Natural killer cell treated with Interleukin-12 subunit alpha and Interleukin-12 subunit beta and Interleukin-15 and Interleukin-18, amount 100 ng/mL, for 72 hours (primary cell): ENCODE data around the gene S100P. TPM values are rescaled to one million over a fixed set of nuclear protein-coding genes. Genes with fewer than 3 reads are reported as not detected.

Source experiments
- ATAC-seq, 2 donors: fragments of 150-1000 bp; cut with Tn5 transposase in 1 of 2; sonication (Bioruptor Pico), chemical (Tn5 transposase) in 1 of 2; 2 replicates each; pipeline ENCODE4 v1.10.0; 2021
- DNase-seq: peaks from one replicate; pipeline ENCODE4 v3.0.0; 2022; ENCODE audit warnings: low spot score
- H3K27ac Mint-ChIP-seq, 2 donors: 1 replicate in 1 of 2; 2 replicates in 1 of 2; pipeline ENCODE4 v1.8.0; 2022; ENCODE audit warnings: mixed read lengths in 2 of 2, mild to moderate bottlenecking in 1 of 2, moderate library complexity in 1 of 2
- H3K27me3 Mint-ChIP-seq, 2 donors: 1 replicate in 1 of 2; 2 replicates in 1 of 2; pipeline ENCODE4 v1.8.0; 2022; ENCODE audit warnings: mixed read lengths in 2 of 2
- H3K36me3 Mint-ChIP-seq: one replicate; pipeline ENCODE4 v1.8.0; 2022; ENCODE audit warnings: mixed read lengths
- H3K4me1 Mint-ChIP-seq, 2 donors: 1 replicate in 1 of 2; 2 replicates in 1 of 2; pipeline ENCODE4 v1.8.0; 2022; ENCODE audit warnings: low read depth in 2 of 2, mixed read lengths in 2 of 2, mild to moderate bottlenecking in 1 of 2
- H3K4me3 Mint-ChIP-seq: one replicate; pipeline ENCODE4 v1.8.0; 2022; ENCODE audit warnings: mixed read lengths
- H3K9me3 Mint-ChIP-seq: 2 replicates; pipeline ENCODE4 v1.8.0; 2022; ENCODE audit warnings: mixed read lengths
- total RNA-seq, 2 donors: library from RNA; stranded (reverse); gene quantifications; one replicate each; pipeline ENCODE4 v1.2.3, GENCODE V29; 2022

The S100P gene
- total RNA-seq, 2 donors from 2014 or later = 4.5 to 5.1 TPM

DNA sequence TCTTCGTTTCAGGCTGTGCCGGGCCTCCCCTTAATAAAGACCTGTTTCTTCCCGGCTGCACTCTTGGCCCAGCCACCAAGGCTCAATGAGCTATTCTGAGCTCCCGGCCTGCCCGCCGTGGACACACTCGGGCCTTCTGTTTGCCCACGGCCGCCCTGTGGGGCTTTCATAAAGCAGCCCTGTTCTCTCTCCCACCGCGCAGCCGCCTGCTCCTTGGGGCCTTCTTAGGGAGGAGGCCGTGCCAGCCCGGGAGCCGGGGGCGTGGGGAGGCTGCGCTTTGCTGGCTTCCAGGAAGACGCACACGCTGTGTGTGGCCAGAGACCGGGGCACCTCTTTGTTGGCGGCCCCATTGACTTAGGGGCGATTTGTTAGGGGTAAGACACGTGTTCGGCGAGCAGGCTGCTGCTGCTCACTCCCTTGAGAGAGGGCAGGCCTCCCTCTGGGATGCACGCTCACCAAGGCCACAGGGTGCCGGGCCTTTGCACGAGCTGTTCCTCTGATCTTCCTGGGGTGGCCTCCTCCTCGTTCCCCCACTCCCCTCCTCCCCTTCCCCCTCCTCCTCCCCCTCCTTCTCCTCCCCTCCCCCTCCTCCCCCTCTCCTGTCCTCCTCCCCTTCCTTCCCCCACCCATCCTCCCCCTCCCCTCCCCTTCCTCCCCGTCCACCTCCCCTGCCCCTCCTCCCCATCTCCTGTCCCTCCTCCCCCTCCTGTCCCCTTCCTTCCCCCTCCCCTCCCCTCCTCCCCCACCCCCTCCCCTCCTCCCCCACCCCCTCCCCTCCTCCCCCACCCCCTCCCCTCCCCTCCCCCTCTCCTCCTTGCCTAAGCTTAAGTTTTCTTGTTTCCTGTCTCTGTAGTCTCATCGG lies 33.6 kb downstream of the S100P start:
- peaks cover 0 to 2% of the 10 kb centered on the region in 2 donors for H3K4me1 Mint-ChIP-seq
- H3K27ac Mint-ChIP-seq = no peak overlapping the region
- no peaks in the 10 kb centered on the region for H3K9me3 Mint-ChIP-seq
- H3K4me3 Mint-ChIP-seq = no peak overlapping the region
- no peaks in the 10 kb centered on the region for H3K27me3 Mint-ChIP-seq
- DNase-seq (no peak), ATAC-seq (no peak)
- no peaks in the 10 kb centered on the region for H3K36me3 Mint-ChIP-seq

DNA sequence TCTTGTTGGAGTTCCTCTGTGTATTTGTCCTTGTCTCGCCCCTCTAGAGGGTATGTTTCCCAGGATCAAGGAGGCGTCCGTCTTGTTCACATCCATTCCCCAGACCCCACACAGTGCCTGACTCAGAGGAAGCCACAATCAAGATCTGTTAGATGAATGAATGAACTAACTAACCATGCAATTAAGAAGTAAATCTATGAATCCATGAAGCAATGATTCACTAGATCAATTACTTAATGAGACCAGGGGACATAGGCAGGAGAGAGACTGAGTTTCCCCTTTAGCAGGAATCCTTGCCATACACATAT lies 34.2 kb downstream of the S100P start:
- H3K4me3 Mint-ChIP-seq = no peak overlapping the region
- peaks cover 0 to 2% of the 10 kb centered on the region in 2 donors for H3K4me1 Mint-ChIP-seq
- H3K36me3 Mint-ChIP-seq = no peaks in the 10 kb centered on the region
- no peaks in the 10 kb centered on the region for H3K9me3 Mint-ChIP-seq
- ATAC-seq = no peak
- no peaks in the 10 kb centered on the region for H3K27me3 Mint-ChIP-seq
- no peak for DNase-seq
- H3K27ac Mint-ChIP-seq = no peak overlapping the region

DNA sequence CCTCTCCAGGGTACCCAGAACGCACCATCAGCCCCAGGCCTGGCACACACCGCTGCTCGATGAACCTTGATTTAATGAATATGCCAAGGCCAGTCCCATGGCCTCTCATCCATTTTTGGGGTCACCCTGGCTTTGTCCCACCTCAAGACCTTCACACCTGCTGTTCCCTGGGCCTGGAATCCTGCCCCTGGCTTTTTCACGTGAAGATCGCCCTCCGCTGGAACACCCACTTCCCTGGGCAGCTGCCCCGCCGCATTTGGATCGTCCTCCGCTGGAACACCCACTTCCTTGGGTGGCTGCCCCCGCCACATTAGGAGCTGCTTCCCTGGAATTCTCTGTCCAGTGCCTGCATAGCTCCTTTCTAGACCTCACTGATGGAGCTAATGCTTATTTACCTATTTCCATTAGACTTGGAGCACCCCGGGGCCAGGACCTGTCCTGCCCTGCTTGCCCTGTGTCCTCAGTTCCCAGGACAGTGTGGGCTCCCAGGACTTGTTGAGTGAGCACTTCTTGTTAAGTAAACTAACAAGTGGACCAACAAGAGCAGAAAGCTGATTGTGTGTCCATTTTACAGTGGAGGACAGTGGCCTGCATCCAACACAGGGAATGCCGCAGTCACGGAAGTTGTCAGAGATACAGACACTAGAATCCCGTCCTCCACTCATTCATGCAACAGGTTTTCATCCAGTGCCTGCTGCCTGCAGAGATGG lies 34.8 kb downstream of the S100P start:
- Mint-ChIP-seq H3K36me3 (no peaks in the 10 kb centered on the region), H3K27me3 (no peaks in the 10 kb centered on the region), H3K4me1 (peaks cover 0 to 2% of the 10 kb centered on the region in 2 donors), H3K9me3 (no peaks in the 10 kb centered on the region), H3K4me3 (no peak overlapping the region), H3K27ac (no peak overlapping the region)
- ATAC-seq = no peak
- DNase-seq = no peak

DNA sequence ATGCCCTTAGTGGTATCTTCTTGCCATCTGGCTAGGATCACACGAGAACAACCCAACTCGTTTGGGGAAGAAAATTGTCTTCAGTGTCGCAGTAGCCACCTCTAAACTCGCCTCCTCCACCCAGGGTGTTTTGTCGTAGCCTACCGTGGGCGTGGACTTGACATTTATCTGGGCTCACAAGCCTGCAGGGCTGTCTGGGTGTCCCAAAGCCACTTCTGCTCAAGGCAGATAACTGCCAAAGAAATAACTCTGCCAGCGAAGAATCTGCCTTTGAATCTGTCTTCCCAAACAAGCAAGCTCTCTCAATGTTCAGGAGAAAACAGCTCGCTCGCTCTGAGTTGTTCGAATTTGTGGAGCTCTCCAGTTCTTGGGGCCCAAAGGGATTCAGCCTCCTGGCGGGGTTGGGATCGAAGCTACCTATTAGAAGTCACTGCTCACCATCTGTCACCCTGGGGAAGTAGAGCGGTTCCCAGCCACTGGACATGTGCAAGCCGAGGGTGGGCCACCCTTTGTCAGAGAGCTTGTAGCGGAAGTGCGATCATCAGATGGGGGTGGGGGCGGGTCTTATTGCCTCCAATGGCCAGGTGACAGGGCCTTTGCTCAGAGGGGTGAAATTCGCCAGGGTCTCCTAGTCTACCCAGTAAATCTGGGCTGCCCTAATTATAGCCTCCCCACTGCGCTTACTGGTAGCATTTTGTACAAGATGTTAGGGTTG lies 37.1 kb downstream of the S100P start:
- no peaks in the 10 kb centered on the region for H3K36me3 Mint-ChIP-seq
- DNase-seq (no peak), ATAC-seq (no peak)
- H3K9me3 Mint-ChIP-seq = no peaks in the 10 kb centered on the region
- H3K4me3 Mint-ChIP-seq = no peak overlapping the region
- peaks cover 0 to 2% of the 10 kb centered on the region in 2 donors for H3K4me1 Mint-ChIP-seq
- peaks cover 0 to 4% of the 10 kb centered on the region in 2 donors for H3K27me3 Mint-ChIP-seq
- no peak overlapping the region for H3K27ac Mint-ChIP-seq

DNA sequence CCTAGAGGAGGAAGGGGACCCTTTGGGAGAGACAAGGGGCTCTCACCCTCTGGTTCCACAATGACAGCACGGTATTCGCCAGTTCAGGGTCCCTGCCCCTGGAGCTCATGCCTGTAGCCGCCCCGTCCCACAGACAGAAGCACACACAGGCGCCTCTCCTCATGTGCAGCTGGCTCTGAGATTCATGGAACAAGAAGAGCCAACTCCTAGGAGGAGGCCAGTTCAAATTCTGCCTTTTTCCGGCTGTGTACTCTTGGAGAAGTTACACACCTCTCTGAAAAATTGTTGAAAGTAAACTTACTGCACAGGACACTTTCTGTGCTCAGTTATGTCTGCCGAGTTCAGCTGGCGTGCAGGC lies 37.6 kb downstream of the S100P start:
- DNase-seq (no peak), ATAC-seq (peak; percentile 6 to 12)
- H3K27me3 Mint-ChIP-seq = peaks cover 0 to 4% of the 10 kb centered on the region in 2 donors
- peaks cover 0 to 2% of the 10 kb centered on the region in 2 donors for H3K4me1 Mint-ChIP-seq
- H3K9me3 Mint-ChIP-seq = no peaks in the 10 kb centered on the region
- no peaks in the 10 kb centered on the region for H3K36me3 Mint-ChIP-seq
- H3K4me3 Mint-ChIP-seq = no peak overlapping the region
- no peak overlapping the region for H3K27ac Mint-ChIP-seq

DNA sequence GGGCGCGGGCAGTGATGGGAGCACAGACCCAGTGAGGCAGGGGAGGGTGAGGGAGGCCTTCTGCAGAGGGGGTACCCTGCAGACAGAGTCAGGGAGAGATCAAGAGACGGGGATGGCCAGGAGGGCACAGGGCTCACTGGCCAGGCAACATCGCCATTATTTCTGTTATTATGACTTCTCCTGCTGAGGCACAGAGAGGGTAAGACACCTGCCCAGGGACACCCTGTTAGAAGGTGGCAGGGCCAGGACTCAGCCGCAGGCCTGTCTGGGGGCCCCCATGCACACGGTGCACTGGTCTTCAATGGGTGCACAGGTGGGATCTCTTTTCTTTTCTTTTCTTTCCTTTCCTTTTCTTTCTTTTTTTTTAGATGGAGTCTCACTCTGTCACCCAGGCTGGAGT lies 38.1 kb downstream of the S100P start:
- Mint-ChIP-seq H3K36me3 (no peaks in the 10 kb centered on the region), H3K27ac (no peak overlapping the region), H3K4me1 (peaks cover 0 to 2% of the 10 kb centered on the region in 2 donors), H3K4me3 (no peak overlapping the region), H3K9me3 (no peaks in the 10 kb centered on the region), H3K27me3 (peaks cover 0 to 6% of the 10 kb centered on the region in 2 donors)
- no peak for DNase-seq
- peak in 1 of 2 donors; percentile 6 for ATAC-seq

DNA sequence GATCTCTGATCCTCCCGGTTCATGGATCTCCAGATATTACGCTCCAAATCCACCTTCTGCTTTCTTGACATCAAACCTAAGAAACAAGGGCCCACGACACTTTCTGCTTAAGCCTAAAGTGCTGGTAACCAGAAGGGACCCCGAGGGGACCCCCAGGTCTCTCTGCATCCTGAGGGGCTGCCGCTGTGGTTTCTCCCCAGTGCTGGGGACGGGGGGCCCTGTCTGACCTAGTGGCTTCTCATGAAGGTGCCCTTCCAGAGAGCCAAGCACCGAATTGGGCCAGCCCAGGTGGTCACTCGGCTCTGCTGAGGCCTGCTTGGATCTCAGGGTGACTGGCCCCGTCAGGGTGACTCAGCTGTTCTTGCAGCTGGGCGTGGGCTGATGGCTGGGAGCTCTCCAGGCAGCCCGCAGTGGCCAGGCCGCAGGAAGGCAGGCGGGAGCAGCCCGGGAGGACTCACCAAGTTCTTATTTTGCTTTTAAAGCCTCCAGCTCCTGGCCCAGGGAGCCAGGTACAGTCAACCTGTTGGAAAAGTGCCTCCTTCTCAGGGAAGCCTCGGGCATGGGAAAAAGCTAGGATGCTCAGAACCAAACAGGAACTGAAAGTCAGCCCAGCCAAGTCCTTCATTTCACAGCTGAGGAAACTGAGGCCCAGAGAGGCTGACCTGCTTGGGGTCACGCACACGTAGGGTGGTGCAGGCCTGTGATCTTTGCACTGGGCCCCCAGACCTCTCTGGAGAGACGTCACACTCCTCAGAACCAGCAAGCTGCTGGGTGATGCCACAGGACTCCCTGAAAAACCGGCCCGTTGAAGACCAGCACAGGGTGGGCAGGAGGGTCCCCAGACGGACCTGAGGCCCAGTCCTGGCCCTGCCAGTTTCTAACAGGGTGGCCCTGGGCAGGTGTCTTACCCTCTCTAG lies 39.0 kb downstream of the S100P start:
- peaks cover 0 to 2% of the 10 kb centered on the region in 2 donors for H3K4me1 Mint-ChIP-seq
- H3K27ac Mint-ChIP-seq = no peak overlapping the region
- no peaks in the 10 kb centered on the region for H3K36me3 Mint-ChIP-seq
- H3K9me3 Mint-ChIP-seq = no peaks in the 10 kb centered on the region
- ATAC-seq = peak in 1 of 2 donors; percentile 15
- H3K27me3 Mint-ChIP-seq = peaks cover 0 to 8% of the 10 kb centered on the region in 2 donors
- DNase-seq = no peak
- H3K4me3 Mint-ChIP-seq = no peak overlapping the region

DNA sequence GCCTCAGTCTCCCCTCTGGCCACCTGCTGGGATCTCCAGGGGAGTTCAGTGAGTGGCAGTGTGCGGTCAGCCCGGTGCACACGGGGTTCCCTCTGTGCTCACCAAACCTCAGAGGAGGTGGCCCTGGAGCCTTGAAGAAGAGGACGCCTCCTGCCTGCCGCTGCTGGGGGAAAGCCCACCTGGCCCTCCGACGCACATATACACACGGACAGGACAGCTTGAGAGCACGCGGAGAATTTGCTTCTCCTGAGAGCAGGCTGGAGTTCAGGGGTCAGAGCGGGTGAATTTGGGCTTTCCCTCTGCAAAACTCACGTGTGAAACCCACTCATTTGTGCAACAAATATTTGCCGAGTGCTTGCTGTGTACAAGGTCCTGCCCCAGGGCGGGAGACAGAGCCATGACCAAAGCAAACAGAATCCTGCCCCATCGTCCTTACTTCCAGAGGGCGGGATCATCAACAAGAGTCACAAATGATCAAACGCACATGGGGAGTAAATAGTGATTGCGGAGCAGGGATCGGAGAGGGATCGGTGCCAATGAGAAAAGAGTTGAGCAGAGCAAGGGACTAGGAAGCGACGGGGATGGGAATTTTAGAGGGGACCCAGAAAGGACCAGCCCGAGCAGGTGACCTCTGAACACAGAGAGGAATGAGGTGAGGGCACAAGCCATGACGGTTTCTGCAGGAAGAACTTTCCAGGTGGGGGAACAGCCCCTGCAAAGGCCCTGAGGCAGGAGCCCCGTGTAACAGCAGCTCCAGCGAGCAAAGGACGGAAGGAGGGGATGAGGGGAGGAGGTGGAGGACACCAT lies 39.9 kb downstream of the S100P start:
- H3K36me3 Mint-ChIP-seq = no peaks in the 10 kb centered on the region
- peaks cover 0 to 8% of the 10 kb centered on the region in 2 donors for H3K27me3 Mint-ChIP-seq
- no peaks in the 10 kb centered on the region for H3K4me1 Mint-ChIP-seq
- H3K4me3 Mint-ChIP-seq = no peak overlapping the region
- DNase-seq (no peak), ATAC-seq (no peak)
- no peak overlapping the region for H3K27ac Mint-ChIP-seq
- H3K9me3 Mint-ChIP-seq = no peaks in the 10 kb centered on the region

DNA sequence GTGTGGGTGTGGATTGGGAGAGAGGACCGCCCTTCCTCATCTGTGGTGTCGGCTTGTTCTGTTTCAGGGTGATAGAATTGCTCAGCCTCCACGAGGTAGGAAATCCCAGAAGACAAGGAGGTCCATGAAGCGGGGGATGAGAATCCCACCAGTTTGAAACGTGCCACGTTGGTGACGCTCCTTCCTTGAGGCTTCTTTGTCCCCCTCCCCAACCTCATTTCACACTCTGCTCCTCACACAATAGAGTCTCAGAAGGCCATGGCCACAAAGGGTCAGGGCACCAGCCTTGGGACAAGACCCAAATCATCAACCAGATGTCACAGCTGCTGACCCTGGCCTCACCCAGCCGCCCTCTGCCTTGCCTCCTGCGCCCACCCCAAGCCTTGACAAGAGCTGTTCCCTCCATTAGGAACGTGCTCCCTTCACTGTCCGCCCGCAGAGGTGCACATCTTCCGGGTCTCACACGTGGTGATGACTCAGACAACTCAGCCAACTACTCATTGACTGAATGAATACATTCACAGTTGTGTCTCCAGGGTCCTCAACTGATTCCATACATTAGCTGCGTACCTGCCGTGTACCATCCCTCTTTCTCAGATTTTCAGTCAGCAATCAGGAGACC lies 40.6 kb downstream of the S100P start:
- Mint-ChIP-seq H3K9me3 (no peaks in the 10 kb centered on the region), H3K27ac (no peak overlapping the region), H3K4me3 (no peak overlapping the region), H3K4me1 (no peaks in the 10 kb centered on the region), H3K27me3 (peaks cover 0 to 8% of the 10 kb centered on the region in 2 donors), H3K36me3 (no peaks in the 10 kb centered on the region)
- DNase-seq (no peak), ATAC-seq (no peak)

DNA sequence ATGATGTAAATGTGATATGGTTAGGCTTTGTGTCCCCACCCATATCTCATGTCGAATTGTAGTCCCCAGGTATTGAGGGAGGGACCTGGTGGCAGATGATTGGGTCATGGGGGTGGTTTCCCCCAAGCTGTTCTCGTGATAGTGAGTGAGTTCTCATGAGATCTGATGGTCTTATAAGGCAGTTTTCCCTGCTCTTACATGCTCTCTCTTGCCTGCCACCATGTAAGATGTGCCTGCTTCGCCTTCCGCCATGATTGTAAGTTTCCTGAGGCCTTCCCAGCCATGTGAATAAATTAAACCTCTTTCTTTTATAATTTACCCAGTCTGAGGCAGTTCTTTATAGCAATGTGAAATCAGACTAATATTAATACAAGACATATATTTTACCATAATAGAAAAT lies 46.2 kb downstream of the S100P start:
- peaks cover 0 to 4% of the 10 kb centered on the region in 2 donors for H3K4me1 Mint-ChIP-seq
- no peaks in the 10 kb centered on the region for H3K36me3 Mint-ChIP-seq
- H3K4me3 Mint-ChIP-seq = no peak overlapping the region
- no peak for DNase-seq
- no peak for ATAC-seq
- H3K27ac Mint-ChIP-seq = no peak overlapping the region
- no peaks in the 10 kb centered on the region for H3K9me3 Mint-ChIP-seq
- peaks cover 0 to 4% of the 10 kb centered on the region in 2 donors for H3K27me3 Mint-ChIP-seq

DNA sequence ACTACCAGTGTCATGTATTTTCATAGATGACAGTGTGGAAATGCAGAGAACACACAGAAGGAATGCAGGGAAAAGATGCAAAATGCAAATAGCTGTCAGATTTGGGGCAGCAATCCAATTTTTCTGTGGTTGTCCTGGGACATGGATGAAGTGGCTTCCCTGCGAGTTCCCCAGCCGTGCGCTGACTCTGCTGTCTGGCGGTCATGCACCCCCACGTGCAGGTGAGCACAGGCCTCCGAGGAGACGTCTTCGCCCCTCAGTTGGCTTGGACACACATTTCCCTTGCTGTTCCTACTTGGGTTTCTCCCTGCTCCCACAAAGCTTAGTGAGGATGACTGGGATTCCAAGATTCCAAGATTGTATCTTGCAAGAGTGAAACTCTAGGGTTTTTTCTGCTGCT lies 46.7 kb downstream of the S100P start:
- H3K27me3 Mint-ChIP-seq = peaks cover 0 to 4% of the 10 kb centered on the region in 2 donors
- H3K9me3 Mint-ChIP-seq = no peaks in the 10 kb centered on the region
- no peak for ATAC-seq
- peaks cover 0 to 4% of the 10 kb centered on the region in 2 donors for H3K4me1 Mint-ChIP-seq
- no peaks in the 10 kb centered on the region for H3K36me3 Mint-ChIP-seq
- DNase-seq = no peak
- no peak overlapping the region for H3K27ac Mint-ChIP-seq
- no peak overlapping the region for H3K4me3 Mint-ChIP-seq

DNA sequence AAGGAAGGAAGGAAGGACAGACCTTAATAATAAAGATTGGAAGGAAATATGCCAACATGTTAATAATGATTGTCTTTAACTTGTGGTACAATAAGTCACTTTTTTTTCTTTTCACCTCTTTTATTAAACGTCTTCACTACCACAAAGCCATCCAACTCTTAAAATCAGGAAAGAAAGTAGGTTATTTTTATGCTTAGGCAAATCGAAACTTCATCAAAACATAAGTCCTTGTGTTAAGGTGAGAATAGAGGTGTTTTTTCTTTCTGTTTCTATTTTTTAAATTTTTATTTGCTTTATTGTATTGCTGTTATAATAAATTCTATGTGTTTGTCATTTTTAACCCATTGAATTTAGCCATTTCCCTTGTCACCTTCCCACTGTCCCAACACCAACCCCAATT lies 48.8 kb downstream of the S100P start:
- no peak for DNase-seq
- H3K27me3 Mint-ChIP-seq = no peaks in the 10 kb centered on the region
- no peaks in the 10 kb centered on the region for H3K9me3 Mint-ChIP-seq
- H3K4me1 Mint-ChIP-seq = peaks cover 0 to 4% of the 10 kb centered on the region in 2 donors
- peak overlapping the region in 1 of 2 donors; percentile 65 for H3K27ac Mint-ChIP-seq
- ATAC-seq = no peak
- H3K36me3 Mint-ChIP-seq = no peaks in the 10 kb centered on the region
- no peak overlapping the region for H3K4me3 Mint-ChIP-seq
